Ishikawa (cell line): ENCODE measurements around the gene ELP4.

Experiments
- CEBPB ChIP-seq: IDR thresholded peaks from 2 replicates; pipeline ENCODE4 v1.6.1; 2012
- CREB1 ChIP-seq: IDR thresholded peaks from 2 replicates; pipeline ENCODE4 v1.6.1; 2012; ENCODE audit warnings: low read depth
- EGR1 ChIP-seq: IDR thresholded peaks from 2 replicates; pipeline ENCODE4 v1.6.1; 2012
- EP300 ChIP-seq: IDR thresholded peaks from 2 replicates; pipeline ENCODE4 v1.6.1; 2012; ENCODE audit warnings: borderline replicate concordance
- FOXM1 ChIP-seq: IDR thresholded peaks from 2 replicates; pipeline ENCODE4 v1.6.1; 2012; ENCODE audit warnings: low read depth, borderline replicate concordance
- NFIC ChIP-seq: IDR thresholded peaks from 2 replicates; pipeline ENCODE4 v1.6.1; 2012
- RAD21 ChIP-seq: IDR thresholded peaks from 2 replicates; pipeline ENCODE4 v1.6.1; 2012; ENCODE audit warnings: low read depth
- TAF1 ChIP-seq: IDR thresholded peaks from 2 replicates; pipeline ENCODE4 v1.6.1; 2012; ENCODE audit warnings: low read depth, mild to moderate bottlenecking
- TCF12 ChIP-seq: IDR thresholded peaks from 2 replicates; pipeline ENCODE4 v1.6.1; 2012; ENCODE audit warnings: low read depth
- TEAD4 ChIP-seq: IDR thresholded peaks from 2 replicates; pipeline ENCODE4 v1.6.1; 2012
- USF1 ChIP-seq: IDR thresholded peaks from 2 replicates; pipeline ENCODE4 v1.6.1; 2012
- YY1 ChIP-seq: IDR thresholded peaks from 2 replicates; pipeline ENCODE4 v1.6.1; 2012; ENCODE audit warnings: low read depth
- ZBTB7A ChIP-seq: IDR thresholded peaks from 2 replicates; pipeline ENCODE4 v1.6.1; 2012; ENCODE audit warnings: low read depth
- TF ChIP-seq, protein P1 (sequence below): IDR thresholded peaks from 2 replicates; pipeline ENCODE4 v1.6.1; 2012
- TF ChIP-seq, protein P2 (sequence below): IDR thresholded peaks from 2 replicates; pipeline ENCODE4 v1.6.1; 2012; ENCODE audit warnings: low read depth, mild to moderate bottlenecking

Gene ELP4

DNA sequence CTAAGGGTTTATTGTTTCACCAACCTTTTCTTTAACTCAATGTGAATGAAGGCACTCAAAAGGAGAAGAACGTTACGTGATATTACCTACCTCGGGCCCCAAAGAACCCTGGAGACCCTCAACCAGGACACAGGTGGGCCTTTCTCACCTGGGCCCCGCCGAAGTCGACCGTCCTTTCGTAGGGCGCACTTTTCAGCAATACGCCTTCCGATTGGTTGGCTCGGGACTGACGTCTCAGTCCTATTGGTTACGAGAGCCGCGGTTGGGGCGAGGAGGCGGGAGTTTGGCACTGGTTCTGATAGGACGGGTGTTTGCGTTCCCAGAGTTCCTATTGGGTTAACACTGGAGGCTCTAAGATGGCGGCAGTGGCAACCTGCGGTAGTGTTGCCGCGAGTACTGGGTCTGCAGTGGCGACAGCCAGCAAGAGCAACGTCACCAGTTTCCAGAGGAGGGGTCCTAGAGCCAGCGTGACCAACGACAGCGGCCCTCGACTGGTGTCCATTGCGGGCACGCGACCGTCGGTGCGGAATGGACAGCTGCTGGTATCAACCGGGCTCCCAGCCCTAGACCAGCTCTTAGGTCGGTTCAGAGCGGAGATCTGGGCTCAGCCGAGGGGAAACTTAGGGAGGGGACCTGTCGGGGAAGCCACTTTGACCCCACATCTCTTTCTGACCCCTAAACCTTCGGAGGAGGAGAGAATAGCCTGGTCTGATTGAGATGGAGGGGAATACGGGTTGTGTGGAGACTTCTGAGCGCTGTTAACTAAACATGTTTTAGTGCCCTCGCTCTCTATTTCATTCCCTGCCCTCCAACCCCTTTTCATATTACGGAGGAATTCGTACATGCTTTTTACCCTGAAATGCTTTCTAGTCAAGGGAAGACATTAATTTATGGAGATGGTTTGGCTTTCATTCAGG is at the start of gene ELP4, which contains the start of gene IMMP1L:
ELP4 (plus strand) TSS at position 339 of the 917 bp plus-strand sequence; CDS start at position 357, 18 bp downstream.
IMMP1L (minus strand) TSS at position 194 of the 917 bp plus-strand sequence. CDS start 46,346 bp downstream, outside the sequence.
- TF ChIP-seq NFIC (peak; percentile 44), YY1 (peak; percentile 95), CEBPB (no peak), USF1 (no peak), TAF1 (peak; percentile 97), EP300 (no peak), TEAD4 (0 out of 2 replicates have a peak, but pooled peaks have one; percentile 10), RAD21 (no peak), EGR1 (no peak), TCF12 (peak; percentile 44; the same call in 1 of the 2 replicates), FOXM1 (peak; percentile 84), CREB1 (0 out of 2 replicates have a peak, but pooled peaks have one; percentile 51), ZBTB7A (0 out of 2 replicates have a peak, but pooled peaks have one; percentile 55)
- TF ChIP-seq, protein P1, sequence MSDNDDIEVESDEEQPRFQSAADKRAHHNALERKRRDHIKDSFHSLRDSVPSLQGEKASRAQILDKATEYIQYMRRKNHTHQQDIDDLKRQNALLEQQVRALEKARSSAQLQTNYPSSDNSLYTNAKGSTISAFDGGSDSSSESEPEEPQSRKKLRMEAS: peak; percentile 49; the same call in 1 of the 2 replicates
- TF ChIP-seq, protein P2, sequence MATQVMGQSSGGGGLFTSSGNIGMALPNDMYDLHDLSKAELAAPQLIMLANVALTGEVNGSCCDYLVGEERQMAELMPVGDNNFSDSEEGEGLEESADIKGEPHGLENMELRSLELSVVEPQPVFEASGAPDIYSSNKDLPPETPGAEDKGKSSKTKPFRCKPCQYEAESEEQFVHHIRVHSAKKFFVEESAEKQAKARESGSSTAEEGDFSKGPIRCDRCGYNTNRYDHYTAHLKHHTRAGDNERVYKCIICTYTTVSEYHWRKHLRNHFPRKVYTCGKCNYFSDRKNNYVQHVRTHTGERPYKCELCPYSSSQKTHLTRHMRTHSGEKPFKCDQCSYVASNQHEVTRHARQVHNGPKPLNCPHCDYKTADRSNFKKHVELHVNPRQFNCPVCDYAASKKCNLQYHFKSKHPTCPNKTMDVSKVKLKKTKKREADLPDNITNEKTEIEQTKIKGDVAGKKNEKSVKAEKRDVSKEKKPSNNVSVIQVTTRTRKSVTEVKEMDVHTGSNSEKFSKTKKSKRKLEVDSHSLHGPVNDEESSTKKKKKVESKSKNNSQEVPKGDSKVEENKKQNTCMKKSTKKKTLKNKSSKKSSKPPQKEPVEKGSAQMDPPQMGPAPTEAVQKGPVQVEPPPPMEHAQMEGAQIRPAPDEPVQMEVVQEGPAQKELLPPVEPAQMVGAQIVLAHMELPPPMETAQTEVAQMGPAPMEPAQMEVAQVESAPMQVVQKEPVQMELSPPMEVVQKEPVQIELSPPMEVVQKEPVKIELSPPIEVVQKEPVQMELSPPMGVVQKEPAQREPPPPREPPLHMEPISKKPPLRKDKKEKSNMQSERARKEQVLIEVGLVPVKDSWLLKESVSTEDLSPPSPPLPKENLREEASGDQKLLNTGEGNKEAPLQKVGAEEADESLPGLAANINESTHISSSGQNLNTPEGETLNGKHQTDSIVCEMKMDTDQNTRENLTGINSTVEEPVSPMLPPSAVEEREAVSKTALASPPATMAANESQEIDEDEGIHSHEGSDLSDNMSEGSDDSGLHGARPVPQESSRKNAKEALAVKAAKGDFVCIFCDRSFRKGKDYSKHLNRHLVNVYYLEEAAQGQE: no peak

DNA sequence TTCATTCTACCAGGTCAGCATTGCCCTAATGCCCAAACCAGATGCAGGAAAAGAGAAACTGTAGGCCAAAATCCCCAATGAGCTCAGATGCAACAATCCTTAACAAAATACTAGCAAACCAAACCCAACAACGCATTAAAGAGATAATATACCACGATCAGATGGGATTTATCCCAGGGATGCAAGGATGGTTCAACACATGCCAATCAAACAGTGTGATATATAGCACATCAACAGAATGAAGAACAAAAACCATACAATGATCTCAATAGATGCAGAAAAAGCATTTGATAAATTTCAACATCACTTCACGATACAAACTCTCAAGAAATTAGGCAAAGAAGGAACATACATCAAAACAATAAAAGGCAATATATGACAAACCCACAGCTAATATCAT is 45.1 kb upstream of the ELP4 start:
- no peak for TF ChIP-seq TCF12
- no peak for TF ChIP-seq CREB1
- no peak for TF ChIP-seq TEAD4
- TF ChIP-seq, protein P2: no peak
- no peak for TF ChIP-seq EP300
- no peak for TF ChIP-seq TAF1
- no peak for TF ChIP-seq YY1
- no peak for TF ChIP-seq CEBPB
- TF ChIP-seq USF1: no peak
- TF ChIP-seq, protein P1: no peak
- no peak for TF ChIP-seq FOXM1
- TF ChIP-seq NFIC: no peak

DNA sequence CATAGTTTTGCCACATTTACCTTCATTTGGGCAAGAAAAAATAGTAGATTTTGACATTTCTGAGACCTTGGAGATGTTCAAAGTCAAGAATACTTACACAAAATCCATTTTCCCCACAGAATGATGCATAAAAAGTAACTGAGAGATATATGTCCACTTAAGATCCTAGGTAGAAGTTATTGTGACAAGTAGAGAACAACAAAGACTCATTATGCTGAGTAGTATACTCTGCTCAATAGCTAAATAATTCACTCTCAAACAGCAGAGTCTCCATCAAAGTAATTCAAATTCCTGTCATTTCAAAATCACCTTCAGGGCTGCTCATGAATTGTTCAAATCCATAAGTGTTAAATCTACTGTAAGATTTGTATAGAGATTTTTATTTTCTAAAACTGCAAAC is 35.5 kb upstream of the ELP4 start:
- TF ChIP-seq TAF1 (no peak), EGR1 (no peak), TEAD4 (no peak), NFIC (no peak), TCF12 (no peak), FOXM1 (no peak), CEBPB (no peak), USF1 (no peak), YY1 (no peak), RAD21 (no peak), CREB1 (no peak), ZBTB7A (no peak)
- TF ChIP-seq, protein P1: no peak
- TF ChIP-seq, protein P2: no peak
